ENCODE results near the gene TENM3. TPM values are rescaled to one million over a fixed set of nuclear protein-coding genes. Genes with fewer than 3 reads are reported as not detected.

TENM3 gene
- total and polyA plus RNA-seq, 5 donors from 2014 or later = not detected

DNA sequence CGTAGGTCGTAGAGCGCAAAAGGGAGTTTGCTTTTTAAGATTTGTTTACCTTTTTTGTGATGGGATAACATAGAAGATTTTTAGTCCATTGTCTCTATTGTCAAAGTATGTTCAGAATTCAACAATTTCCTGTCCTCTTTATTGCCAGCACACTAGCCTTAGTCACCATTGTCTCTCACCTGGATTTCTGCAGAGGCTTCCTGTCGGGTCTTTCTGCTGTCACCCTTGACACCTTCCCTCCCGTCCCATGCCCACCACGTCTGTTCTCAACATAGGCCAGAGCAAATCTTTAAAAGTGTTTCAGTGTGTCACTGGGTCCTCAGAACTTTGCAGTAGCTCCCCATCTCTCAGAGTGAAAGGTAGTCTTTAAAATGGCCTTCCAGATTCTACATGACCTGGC, 323.9 kb downstream of the TENM3 start:
- no peaks in the 10 kb centered on the region for H3K36me3 ChIP-seq (ENCODE audit: control insufficient read depth, insufficient read depth, low read length)
- Mint-ChIP-seq H3K9me3 (peaks cover 0 to 2% (median 0%) of the 10 kb centered on the region in 7 donors), H3K27me3 (no peaks in the 10 kb centered on the region), H3K4me1 (no peaks in the 10 kb centered on the region), H3K27ac (no peak overlapping the region), H3K36me3 (no peaks in the 10 kb centered on the region), H3K4me3 (no peak overlapping the region)
- DNase-seq = no peak
- no peaks in the 10 kb centered on the region for H3K27me3 ChIP-seq (ENCODE audit: control insufficient read depth, insufficient read depth, low read length)
- no peak overlapping the region for H3K4me3 ChIP-seq (ENCODE audit: low read depth, low read length)
- H3K4me1 ChIP-seq (ENCODE audit: control insufficient read depth, insufficient read depth, low read length, poor library complexity, severe bottlenecking) = no peaks in the 10 kb centered on the region
- H3K9me3 ChIP-seq (ENCODE audit: control insufficient read depth in 2 of 2, low read length in 2 of 2) = no peaks in the 10 kb centered on the region
- no peak for ATAC-seq (ENCODE audit: low read depth in 2 of 2)
- no peak overlapping the region for H3K27ac ChIP-seq (ENCODE audit: insufficient read depth, low read length, poor library complexity, severe bottlenecking)

DNA sequence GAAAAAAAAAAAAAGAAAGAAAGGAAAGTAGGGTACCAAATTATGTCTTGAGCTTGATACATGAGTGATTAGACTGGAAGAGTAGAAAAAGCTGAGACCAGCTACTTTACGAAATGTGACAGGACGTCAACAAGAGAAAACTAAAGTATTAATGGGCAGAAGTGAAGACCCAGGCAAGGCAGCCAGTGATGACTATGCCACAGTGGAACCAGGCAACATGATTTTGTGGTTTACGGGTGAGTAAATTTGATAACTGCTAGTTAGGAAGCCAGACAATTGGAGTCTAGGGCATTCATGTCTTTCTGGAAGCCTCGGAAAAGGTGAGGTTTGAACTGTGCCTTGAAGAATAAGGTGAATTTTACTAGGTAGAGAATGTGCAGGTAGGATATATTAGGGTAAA, 326.4 kb downstream of the TENM3 start:
- Histone ChIP-seq H3K27ac (ENCODE audit: insufficient read depth, low read length, poor library complexity, severe bottlenecking) (no peak overlapping the region), H3K4me3 (ENCODE audit: low read depth, low read length) (no peak overlapping the region), H3K4me1 (ENCODE audit: control insufficient read depth, insufficient read depth, low read length, poor library complexity, severe bottlenecking) (no peaks in the 10 kb centered on the region), H3K27me3 (ENCODE audit: control insufficient read depth, insufficient read depth, low read length) (no peaks in the 10 kb centered on the region), H3K9me3 (ENCODE audit: control insufficient read depth in 2 of 2, low read length in 2 of 2) (no peaks in the 10 kb centered on the region), H3K36me3 (ENCODE audit: control insufficient read depth, insufficient read depth, low read length) (no peaks in the 10 kb centered on the region)
- peaks cover 0 to 2% (median 0%) of the 10 kb centered on the region in 7 donors for H3K9me3 Mint-ChIP-seq
- ATAC-seq (ENCODE audit: low read depth in 2 of 2) (no peak), DNase-seq (no peak)
- H3K4me3 Mint-ChIP-seq = no peak overlapping the region
- H3K27ac Mint-ChIP-seq = no peak overlapping the region
- H3K4me1 Mint-ChIP-seq = no peaks in the 10 kb centered on the region
- H3K27me3 Mint-ChIP-seq = no peaks in the 10 kb centered on the region
- no peaks in the 10 kb centered on the region for H3K36me3 Mint-ChIP-seq

DNA sequence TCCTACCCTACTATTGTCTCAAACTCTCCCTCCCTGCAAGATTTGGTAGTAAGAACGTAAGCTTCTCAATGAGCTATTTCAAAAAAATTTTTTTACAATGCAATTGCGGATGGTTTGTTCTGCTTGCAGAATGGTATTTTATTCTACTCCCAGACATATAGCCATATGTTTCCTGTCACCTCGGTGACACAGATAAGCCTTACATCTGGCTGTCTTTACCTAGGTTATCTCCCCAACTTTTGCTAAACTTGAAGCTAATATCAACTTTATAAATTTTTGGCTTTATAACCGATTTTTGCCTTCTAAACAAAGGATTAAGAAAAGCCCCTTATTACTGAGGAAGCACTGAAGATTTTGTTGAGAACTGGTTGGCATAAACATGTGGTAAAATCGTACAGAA, 331.5 kb downstream of the TENM3 start:
- Histone ChIP-seq H3K9me3 (ENCODE audit: control insufficient read depth in 2 of 2, low read length in 2 of 2) (no peaks in the 10 kb centered on the region), H3K27ac (ENCODE audit: insufficient read depth, low read length, poor library complexity, severe bottlenecking) (no peak overlapping the region), H3K27me3 (ENCODE audit: control insufficient read depth, insufficient read depth, low read length) (no peaks in the 10 kb centered on the region), H3K4me3 (ENCODE audit: low read depth, low read length) (no peak overlapping the region), H3K36me3 (ENCODE audit: control insufficient read depth, insufficient read depth, low read length) (no peaks in the 10 kb centered on the region), H3K4me1 (ENCODE audit: control insufficient read depth, insufficient read depth, low read length, poor library complexity, severe bottlenecking) (no peaks in the 10 kb centered on the region)
- H3K27me3 Mint-ChIP-seq = no peaks in the 10 kb centered on the region
- no peaks in the 10 kb centered on the region for H3K4me1 Mint-ChIP-seq
- H3K36me3 Mint-ChIP-seq = no peaks in the 10 kb centered on the region
- no peak overlapping the region for H3K27ac Mint-ChIP-seq
- DNase-seq (no peak), ATAC-seq (ENCODE audit: low read depth in 2 of 2) (no peak)
- H3K9me3 Mint-ChIP-seq = peaks cover 0 to 1% (median 0%) of the 10 kb centered on the region in 7 donors
- no peak overlapping the region for H3K4me3 Mint-ChIP-seq

DNA sequence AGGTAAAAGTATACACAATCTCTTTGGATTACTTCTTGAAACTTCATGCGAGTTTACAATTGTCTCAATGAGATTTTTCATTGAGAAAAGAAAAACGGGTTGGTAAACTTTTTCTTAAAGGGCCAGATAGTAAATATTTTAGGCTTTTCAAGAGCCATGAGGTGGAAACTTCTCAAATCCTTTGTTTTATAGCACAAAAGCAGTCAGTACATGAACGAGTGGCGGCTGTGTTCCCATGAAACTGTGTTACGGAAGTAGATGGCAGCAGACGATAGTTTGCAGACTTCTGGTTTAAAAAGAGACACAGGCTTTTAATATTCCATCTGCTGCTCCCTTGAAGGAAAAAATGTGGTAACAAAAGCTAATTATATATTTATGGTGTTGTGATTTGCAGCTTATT, 332.0 kb downstream of the TENM3 start:
- Mint-ChIP-seq H3K27me3 (no peaks in the 10 kb centered on the region), H3K27ac (no peak overlapping the region), H3K36me3 (no peaks in the 10 kb centered on the region), H3K9me3 (no peaks in the 10 kb centered on the region), H3K4me3 (no peak overlapping the region), H3K4me1 (no peaks in the 10 kb centered on the region)
- H3K36me3 ChIP-seq (ENCODE audit: control insufficient read depth, insufficient read depth, low read length) = no peaks in the 10 kb centered on the region
- H3K4me3 ChIP-seq (ENCODE audit: low read depth, low read length) = no peak overlapping the region
- DNase-seq (no peak), ATAC-seq (ENCODE audit: low read depth in 2 of 2) (no peak)
- H3K27me3 ChIP-seq (ENCODE audit: control insufficient read depth, insufficient read depth, low read length) = no peaks in the 10 kb centered on the region
- no peaks in the 10 kb centered on the region for H3K9me3 ChIP-seq (ENCODE audit: control insufficient read depth in 2 of 2, low read length in 2 of 2)
- no peaks in the 10 kb centered on the region for H3K4me1 ChIP-seq (ENCODE audit: control insufficient read depth, insufficient read depth, low read length, poor library complexity, severe bottlenecking)
- H3K27ac ChIP-seq (ENCODE audit: insufficient read depth, low read length, poor library complexity, severe bottlenecking) = no peak overlapping the region

DNA sequence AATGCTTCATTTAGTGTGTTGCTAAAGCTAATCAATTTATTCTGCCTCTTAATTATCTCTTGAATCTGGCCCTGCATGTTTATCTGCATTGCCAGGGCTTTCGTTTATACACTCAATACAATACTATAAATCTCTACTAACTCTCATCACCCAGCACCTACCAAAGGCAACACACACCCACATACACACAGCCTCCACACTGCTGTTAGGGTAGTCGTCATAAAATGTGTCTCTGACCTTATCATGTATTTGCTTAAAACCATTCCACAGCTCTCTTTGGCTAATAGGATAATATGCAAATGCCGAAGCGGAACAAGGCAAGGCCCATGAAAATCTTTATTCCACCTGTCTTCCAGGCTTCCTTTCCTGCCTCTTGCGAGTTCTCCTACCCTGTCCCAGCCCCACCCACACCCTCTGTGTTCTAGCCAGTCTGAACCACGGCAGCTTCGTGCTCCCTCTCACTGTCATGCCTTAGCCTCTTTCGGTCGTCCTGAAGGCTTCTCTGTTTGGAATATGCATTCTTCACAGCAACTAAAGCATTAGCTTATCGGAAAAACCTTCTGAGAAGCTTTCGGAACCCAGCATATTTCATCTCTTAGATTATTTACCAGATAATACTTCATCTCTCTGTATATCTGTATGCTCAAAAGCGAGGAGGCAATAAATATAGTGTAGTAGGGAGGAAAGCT, 333.5 kb downstream of the TENM3 start:
- Mint-ChIP-seq H3K27me3 (no peaks in the 10 kb centered on the region), H3K4me1 (no peaks in the 10 kb centered on the region), H3K4me3 (no peak overlapping the region), H3K36me3 (no peaks in the 10 kb centered on the region), H3K9me3 (no peaks in the 10 kb centered on the region), H3K27ac (no peak overlapping the region)
- Histone ChIP-seq H3K4me1 (ENCODE audit: control insufficient read depth, insufficient read depth, low read length, poor library complexity, severe bottlenecking) (no peaks in the 10 kb centered on the region), H3K36me3 (ENCODE audit: control insufficient read depth, insufficient read depth, low read length) (no peaks in the 10 kb centered on the region), H3K4me3 (ENCODE audit: low read depth, low read length) (no peak overlapping the region), H3K27ac (ENCODE audit: insufficient read depth, low read length, poor library complexity, severe bottlenecking) (no peak overlapping the region), H3K9me3 (ENCODE audit: control insufficient read depth in 2 of 2, low read length in 2 of 2) (no peaks in the 10 kb centered on the region), H3K27me3 (ENCODE audit: control insufficient read depth, insufficient read depth, low read length) (no peaks in the 10 kb centered on the region)
- DNase-seq (no peak), ATAC-seq (ENCODE audit: low read depth in 2 of 2) (no peak)

DNA sequence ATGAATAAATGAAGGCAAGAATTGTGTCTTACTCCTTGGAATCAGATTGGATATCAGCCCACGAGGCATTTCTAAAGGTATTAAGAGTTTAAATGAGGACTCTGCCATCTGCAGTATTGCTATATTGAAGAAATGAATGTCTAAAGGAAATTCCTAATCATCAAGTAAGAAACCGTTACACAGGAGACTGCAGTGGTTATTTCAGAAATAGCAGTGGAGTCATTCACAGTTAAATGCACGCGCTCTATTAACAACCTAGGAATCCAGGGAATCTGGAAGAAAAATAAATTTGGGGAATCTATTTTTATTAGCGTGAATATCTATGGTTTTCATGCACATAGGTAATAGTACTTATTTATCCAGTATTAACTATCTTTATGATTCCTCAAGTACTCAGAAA, 334.2 kb downstream of the TENM3 start:
- no peaks in the 10 kb centered on the region for H3K4me1 Mint-ChIP-seq
- Histone ChIP-seq H3K27ac (ENCODE audit: insufficient read depth, low read length, poor library complexity, severe bottlenecking) (no peak overlapping the region), H3K36me3 (ENCODE audit: control insufficient read depth, insufficient read depth, low read length) (no peaks in the 10 kb centered on the region), H3K4me3 (ENCODE audit: low read depth, low read length) (no peak overlapping the region), H3K27me3 (ENCODE audit: control insufficient read depth, insufficient read depth, low read length) (no peaks in the 10 kb centered on the region), H3K4me1 (ENCODE audit: control insufficient read depth, insufficient read depth, low read length, poor library complexity, severe bottlenecking) (no peaks in the 10 kb centered on the region), H3K9me3 (ENCODE audit: control insufficient read depth in 2 of 2, low read length in 2 of 2) (no peaks in the 10 kb centered on the region)
- DNase-seq (no peak), ATAC-seq (ENCODE audit: low read depth in 2 of 2) (no peak)
- H3K9me3 Mint-ChIP-seq = no peaks in the 10 kb centered on the region
- no peak overlapping the region for H3K4me3 Mint-ChIP-seq
- H3K27me3 Mint-ChIP-seq = no peaks in the 10 kb centered on the region
- no peak overlapping the region for H3K27ac Mint-ChIP-seq
- no peaks in the 10 kb centered on the region for H3K36me3 Mint-ChIP-seq

DNA sequence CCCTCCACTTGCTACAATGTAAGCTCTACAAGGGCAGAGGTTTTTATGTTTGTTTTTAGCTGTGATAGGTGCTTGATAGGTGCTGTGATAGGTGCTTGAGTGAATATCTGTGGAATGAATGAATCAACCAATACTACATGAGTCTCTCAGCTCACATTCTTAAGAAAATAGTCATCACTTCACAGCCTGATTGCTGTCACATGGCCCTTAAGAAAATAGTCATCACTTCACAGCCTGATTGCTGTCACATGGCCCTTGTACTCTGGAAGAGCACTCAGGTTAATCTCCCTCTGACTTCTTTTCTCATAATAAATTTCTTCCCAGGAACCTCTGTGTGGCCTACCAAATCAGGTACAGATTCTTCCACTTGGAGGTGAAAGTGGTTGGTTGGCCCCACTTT, 335.2 kb downstream of the TENM3 start:
- no peak overlapping the region for H3K4me3 ChIP-seq (ENCODE audit: low read depth, low read length)
- Mint-ChIP-seq H3K36me3 (no peaks in the 10 kb centered on the region), H3K27me3 (no peaks in the 10 kb centered on the region), H3K4me3 (no peak overlapping the region), H3K4me1 (no peaks in the 10 kb centered on the region), H3K27ac (no peak overlapping the region), H3K9me3 (no peaks in the 10 kb centered on the region)
- no peak overlapping the region for H3K27ac ChIP-seq (ENCODE audit: insufficient read depth, low read length, poor library complexity, severe bottlenecking)
- no peaks in the 10 kb centered on the region for H3K27me3 ChIP-seq (ENCODE audit: control insufficient read depth, insufficient read depth, low read length)
- ATAC-seq (ENCODE audit: low read depth in 2 of 2) (no peak), DNase-seq (no peak)
- H3K9me3 ChIP-seq (ENCODE audit: control insufficient read depth in 2 of 2, low read length in 2 of 2) = no peaks in the 10 kb centered on the region
- no peaks in the 10 kb centered on the region for H3K4me1 ChIP-seq (ENCODE audit: control insufficient read depth, insufficient read depth, low read length, poor library complexity, severe bottlenecking)
- H3K36me3 ChIP-seq (ENCODE audit: control insufficient read depth, insufficient read depth, low read length) = no peaks in the 10 kb centered on the region

DNA sequence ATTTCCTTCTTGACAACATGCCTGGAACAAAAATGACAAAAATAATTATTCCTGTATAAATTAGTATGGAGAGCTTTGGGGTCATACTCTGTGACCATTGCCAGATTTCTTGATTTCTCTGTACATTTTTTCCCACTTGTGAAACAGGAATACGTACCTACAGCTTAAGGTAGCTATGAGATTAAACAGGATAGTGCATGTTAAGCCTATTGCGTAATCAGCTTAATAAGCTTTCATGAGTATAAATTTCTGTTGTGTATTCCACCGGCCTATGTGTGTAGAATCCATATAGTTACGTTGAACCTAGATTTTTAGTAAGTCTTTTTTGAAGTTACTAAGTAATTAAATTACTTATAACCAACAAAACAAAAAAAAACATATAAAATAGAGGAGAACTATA, 339.0 kb downstream of the TENM3 start:
- peaks cover 0 to 1% (median 0%) of the 10 kb centered on the region in 7 donors for H3K9me3 Mint-ChIP-seq
- Histone ChIP-seq H3K9me3 (ENCODE audit: control insufficient read depth in 2 of 2, low read length in 2 of 2) (no peaks in the 10 kb centered on the region), H3K4me3 (ENCODE audit: low read depth, low read length) (no peak overlapping the region), H3K27me3 (ENCODE audit: control insufficient read depth, insufficient read depth, low read length) (no peaks in the 10 kb centered on the region), H3K27ac (ENCODE audit: insufficient read depth, low read length, poor library complexity, severe bottlenecking) (no peak overlapping the region), H3K4me1 (ENCODE audit: control insufficient read depth, insufficient read depth, low read length, poor library complexity, severe bottlenecking) (no peaks in the 10 kb centered on the region), H3K36me3 (ENCODE audit: control insufficient read depth, insufficient read depth, low read length) (no peaks in the 10 kb centered on the region)
- no peak overlapping the region for H3K27ac Mint-ChIP-seq
- no peaks in the 10 kb centered on the region for H3K4me1 Mint-ChIP-seq
- ATAC-seq (ENCODE audit: low read depth in 2 of 2) (no peak), DNase-seq (no peak)
- H3K4me3 Mint-ChIP-seq = no peak overlapping the region
- no peaks in the 10 kb centered on the region for H3K36me3 Mint-ChIP-seq
- H3K27me3 Mint-ChIP-seq = no peaks in the 10 kb centered on the region
